ENCODE data around the gene HSPH1. TPM values are rescaled to one million over a fixed set of nuclear protein-coding genes. Genes with fewer than 3 reads are reported as not detected.

The HSPH1 gene
- total and polyA plus RNA-seq, 2 of the 8 experiments (the other 6 are each of a cell fraction or from before 2014, with no cell fraction given): 14.2 to 145 TPM

GRCh38 chr13:31096654-31097302, 64.9 kb downstream of the HSPH1 start:
- no peak overlapping the region for H3K27ac ChIP-seq (ENCODE audit: low read depth, low read length)
- no peaks in the 10 kb centered on the region for H3K9me3 ChIP-seq (ENCODE audit: insufficient read depth in 2 of 2, low read depth in 1 of 2, low read length in 1 of 2)
- no peaks in the 10 kb centered on the region for H3K36me3 ChIP-seq (ENCODE audit: control insufficient read depth in 2 of 4, insufficient read depth in 4 of 4, low read length in 3 of 4)
- no peak overlapping the region for H3K56ac ChIP-seq (replicated peaks; ENCODE audit: insufficient read length, low read depth, low read length)
- H2BK12ac ChIP-seq (ENCODE audit: low read depth, low read length): no peak overlapping the region
- H4K8ac ChIP-seq (ENCODE audit: extremely low read depth, insufficient read depth, low read length): no peak overlapping the region
- H4K20me1 ChIP-seq (replicated peaks in 1 of 2; ENCODE audit: control insufficient read depth in 1 of 2, insufficient read depth in 2 of 2, low read length in 2 of 2): no peaks in the 10 kb centered on the region
- DNase-seq (ENCODE audit: low read depth in 1 of 2, low spot score in 2 of 2) (no peak), FAIRE-seq (no peak)
- H2BK5ac ChIP-seq (ENCODE audit: low read depth, low read length): peak overlapping the region; percentile 15; the same call in 1 of the 2 replicates
- no peaks in the 10 kb centered on the region for H3K79me1 ChIP-seq (ENCODE audit: low read depth, low read length)
- ChIA-PET CTCF (ENCODE audit: partially characterized antibody) (interaction anchor here (1.4 kb wide), 1 partner anchor 10 kb away, joined by 6 read pairs; no protein-coding TSS in a partner anchor), POLR2A (ENCODE audit: partially characterized antibody) (no interaction called here)
- H2AFZ ChIP-seq (ENCODE audit: low read length): no peak overlapping the region
- H2BK15ac ChIP-seq (ENCODE audit: low read length): no peak overlapping the region
- H4K5ac ChIP-seq (ENCODE audit: insufficient read length, low read depth, low read length): no peak overlapping the region
- H4K91ac ChIP-seq (replicated peaks; ENCODE audit: insufficient read length, low read length): peak overlapping the region; percentile 39
- no peak overlapping the region for H3K4ac ChIP-seq (replicated peaks; ENCODE audit: insufficient read length, low read depth, low read length)
- H2BK120ac ChIP-seq (replicated peaks; ENCODE audit: low read depth, low read length): no peak overlapping the region
- no peaks in the 10 kb centered on the region for H3K79me2 ChIP-seq (ENCODE audit: control insufficient read depth in 1 of 2, insufficient read depth in 2 of 2, low read length in 2 of 2)
- no peak overlapping the region for H3K9ac ChIP-seq (replicated peaks in 1 of 4; ENCODE audit: extremely low read depth in 1 of 4, low read depth in 3 of 4, low read length in 3 of 4)
- no peak overlapping the region for H3K23ac ChIP-seq (ENCODE audit: insufficient read length)
- H2AK5ac ChIP-seq (ENCODE audit: low read depth, low read length): no peak overlapping the region
- no peaks in the 10 kb centered on the region for H3K27me3 ChIP-seq (replicated peaks in 1 of 4; ENCODE audit: control insufficient read depth in 3 of 4, extremely low read depth in 1 of 4, insufficient read depth in 3 of 4, low read length in 3 of 4)
- peak overlapping the region in 1 of 2 experiments; percentile 22; a peak in 1 of 4 replicates for H3K4me2 ChIP-seq (ENCODE audit: insufficient read depth in 1 of 2, low read depth in 2 of 2, low read length in 2 of 2)
- H3K23me2 ChIP-seq (ENCODE audit: low read depth, low read length): no peaks in the 10 kb centered on the region
- H2BK20ac ChIP-seq (ENCODE audit: low read length): no peak overlapping the region
- peaks cover 0 to 6% (median 5%) of the 10 kb centered on the region in 4 experiments; a peak in 5 of 7 replicates for H3K4me1 ChIP-seq (replicated peaks in 1 of 4; ENCODE audit: control insufficient read depth in 3 of 4, insufficient read depth in 4 of 4, low read length in 3 of 4)
- H3K4me3 ChIP-seq (ENCODE audit: extremely low read depth in 1 of 4, insufficient read depth in 2 of 4, low read depth in 3 of 4, low read length in 4 of 4): peak overlapping the region in 1 of 4 experiments; percentile 5; a peak in 1 of 8 replicates
- H3K14ac ChIP-seq (ENCODE audit: insufficient read length): no peak overlapping the region
- 93% methylated on average over 10 of the region's 10 CpGs; no CpG with 5 or more reads in 1 of the 2 experiments for WGBS, 2 experiments (ENCODE audit: extremely low coverage in 1 of 2, insufficient coverage in 1 of 2, insufficient read length in 1 of 2, insufficient replicate concordance in 2 of 2, low coverage in 1 of 2, low lambda C conversion rate in 2 of 2, missing lambda C conversion rate in 1 of 2)
- peak overlapping the region; percentile 71; the same call in 1 of the 2 replicates for H3K18ac ChIP-seq (ENCODE audit: extremely low read depth, low read length)
- no peak for TF ChIP-seq BRCA1 (IDR thresholded peaks at IDR 0.05; ENCODE audit: low read depth, low read length)
- TF ChIP-seq YY1 (IDR thresholded peaks at IDR 0.05; ENCODE audit: low read depth, low read length): no peak
- no peak for TF ChIP-seq TBP (IDR thresholded peaks at IDR 0.05; ENCODE audit: low read depth, low read length)
- no peak for TF ChIP-seq HDAC2 (IDR thresholded peaks at IDR 0.05; ENCODE audit: borderline replicate concordance in 1 of 2, low read depth in 2 of 2, low read length in 2 of 2)
- no peak for TF ChIP-seq SUZ12 (IDR thresholded peaks at IDR 0.05; ENCODE audit: low read length)
- TF ChIP-seq, protein P1, sequence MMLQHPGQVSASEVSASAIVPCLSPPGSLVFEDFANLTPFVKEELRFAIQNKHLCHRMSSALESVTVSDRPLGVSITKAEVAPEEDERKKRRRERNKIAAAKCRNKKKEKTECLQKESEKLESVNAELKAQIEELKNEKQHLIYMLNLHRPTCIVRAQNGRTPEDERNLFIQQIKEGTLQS (IDR thresholded peaks at IDR 0.05; ENCODE audit: insufficient read depth, low read depth, low read length): no peak
- TF ChIP-seq TCF12 (IDR thresholded peaks at IDR 0.05; ENCODE audit: low read depth, low read length): no peak
- no peak for TF ChIP-seq BCL11A (IDR thresholded peaks at IDR 0.05; ENCODE audit: low read depth in 2 of 2, low read length in 2 of 2)
- no peak for TF ChIP-seq SRF (IDR thresholded peaks at IDR 0.05; ENCODE audit: low read depth, low read length)
- TF ChIP-seq RXRA (IDR thresholded peaks at IDR 0.05; ENCODE audit: insufficient read depth, low read depth, low read length): no peak
- no peak for TF ChIP-seq CREB1 (IDR thresholded peaks at IDR 0.05)
- no peak for TF ChIP-seq USF2 (IDR thresholded peaks at IDR 0.05; ENCODE audit: low read length)

All from H1 (cell line).